Panc1 (cell line): ENCODE data around the gene SETD7. TPM values are rescaled to one million over a fixed set of nuclear protein-coding genes. Genes with fewer than 3 reads are reported as not detected.

ENCODE experiments used
- ATAC-seq: fragments of 200-7000 bp; cut with Tn5 transposase; 2 replicates; pipeline ENCODE4 v1.9.1; 2020; ENCODE audit warnings: mild to moderate bottlenecking, moderate library complexity
- BruUV-seq: library from RNA; stranded (reverse); fragments of 400-500 nt; replicated peaks from 2 replicates; lab custom pipeline; 2021; lab: Mats Ljungman, UMichigan
- CTCF ChIA-PET: fragments of 300-600 bp; sonication (Branson Sonifier 250); formaldehyde crosslinking; loops from one replicate; lab custom pipeline; 2022; ENCODE audit warnings: antibody characterized with exemption; lab: Charles Lee
- POLR2A ChIA-PET: fragments of 300-600 bp; sonication (Branson Sonifier 250); formaldehyde crosslinking; loops from one replicate; lab custom pipeline; 2022; ENCODE audit warnings: antibody characterized with exemption; lab: Charles Lee
- DNase-seq: peaks from one replicate; pipeline ENCODE4 v3.0.0-alpha.2; 2010; ENCODE audit warnings: low read depth, low spot score
- H3K27ac ChIP-seq: 2 replicates; pipeline ENCODE4 v1.5.1; 2011; ENCODE audit warnings: mild to moderate bottlenecking, low read length, inconsistent platforms
- H3K27me3 ChIP-seq: fragments of 200-500 bp; sonication (Bioruptor generic); 2 replicates; pipeline ENCODE4 v1.6.0; 2014; ENCODE audit warnings: low read length, inconsistent platforms; ENCODE audit not compliant: control insufficient read depth, insufficient read depth
- H3K36me3 ChIP-seq: fragments of 200-500 bp; sonication (Bioruptor generic); 2 replicates; pipeline ENCODE4 v1.5.1; 2014; ENCODE audit warnings: inconsistent platforms, mild to moderate bottlenecking, low read length, moderate library complexity; ENCODE audit not compliant: control insufficient read depth, insufficient read depth
- H3K4me1 ChIP-seq: 2 replicates; pipeline ENCODE4 v1.5.1; 2011; ENCODE audit warnings: inconsistent platforms, mild to moderate bottlenecking, low read length, moderate library complexity; ENCODE audit not compliant: control insufficient read depth, insufficient read depth
- H3K4me3 ChIP-seq, 2 experiments: 2 replicates each; pipeline ENCODE4 v1.5.1; 2011 to 2012; ENCODE audit warnings: low read depth in 2 of 2, low read length in 2 of 2, mild to moderate bottlenecking in 2 of 2, inconsistent platforms in 1 of 2, moderate library complexity in 1 of 2
- H3K9me3 ChIP-seq: fragments of 200-500 bp; sonication (Bioruptor generic); 2 replicates; pipeline ENCODE4 v1.5.1; 2014; ENCODE audit warnings: low read depth, mild to moderate bottlenecking, inconsistent platforms, low read length, moderate library complexity; ENCODE audit not compliant: control insufficient read depth, insufficient read depth
- POLR2AphosphoS5 ChIP-seq: IDR thresholded peaks from 2 replicates; pipeline ENCODE4 v1.6.1; 2012; ENCODE audit warnings: mild to moderate bottlenecking, low read depth, low read length, moderate library complexity
- SIN3A ChIP-seq: IDR thresholded peaks from 2 replicates; pipeline ENCODE4 v1.6.1; 2012; ENCODE audit warnings: low read depth, mild to moderate bottlenecking, low read length, moderate library complexity, borderline replicate concordance; ENCODE audit not compliant: insufficient read depth
- TCF7L2 ChIP-seq: IDR thresholded peaks from 2 replicates; pipeline ENCODE4 v1.6.1; 2011; ENCODE audit warnings: mild to moderate bottlenecking, low read depth, low read length, inconsistent platforms
- in situ Hi-C: cut with HindIII; loops from 2 replicates; pipeline ENCODE4 v1.10.0; 2016; ENCODE audit warnings: low sequenced_read_pairs, low pct_unique_long_range_greater_than_20kb
- intact Hi-C: fragments of 100-400 bp; cut with micrococcal nuclease; formaldehyde crosslinking; loops from one replicate; pipeline ENCODE4 v1.10.0; 2022; ENCODE audit not compliant: unreplicated experiment
- total RNA-seq: library from RNA; stranded (reverse); gene quantifications from one replicate; pipeline ENCODE4 v1.2.1, GENCODE V29; 2021; ENCODE audit not compliant: unreplicated experiment
- TF ChIP-seq, protein P1 (sequence below): fragments of 450-650 bp; IDR thresholded peaks from 2 replicates; pipeline ENCODE4 v1.5.1; 2017; ENCODE audit warnings: mild to moderate bottlenecking
- TF ChIP-seq, protein P2 (sequence below), 2 experiments: IDR thresholded peaks; 2 replicates each; pipeline ENCODE4 v1.6.1; 2011 to 2012; ENCODE audit warnings: low read depth in 2 of 2, control low read depth in 1 of 2, low read length in 1 of 2, mild to moderate bottlenecking in 1 of 2, moderate library complexity in 1 of 2; ENCODE audit not compliant: insufficient read depth in 1 of 2

The SETD7 gene
- total RNA-seq, 1 experiment from 2014 or later: 24.8 TPM

DNA sequence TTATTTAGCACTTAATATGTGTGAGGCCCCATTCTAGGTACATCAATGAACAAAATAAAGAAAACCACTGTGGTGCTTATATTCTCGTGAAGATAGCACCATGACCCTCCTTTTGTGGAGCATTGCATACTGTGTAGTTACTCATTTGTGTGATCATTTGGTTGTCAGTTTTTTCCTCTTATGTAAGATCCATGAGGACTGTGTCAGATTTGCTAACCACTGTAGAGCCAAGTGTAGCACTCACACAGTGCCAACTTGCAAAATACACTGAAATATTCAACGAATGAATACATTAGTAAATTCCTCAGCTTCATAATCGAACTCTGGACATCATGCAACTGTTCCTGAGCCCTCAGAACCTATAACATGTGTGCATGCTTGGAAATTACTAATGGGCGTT is 29.5 kb upstream of the SETD7 start:
- CTCF ChIA-PET: no interaction called here
- ATAC-seq (no peak), DNase-seq (no peak)
- POLR2A ChIA-PET: no interaction called here
- no peak overlapping the region for H3K4me3 ChIP-seq
- TF ChIP-seq, protein P1, sequence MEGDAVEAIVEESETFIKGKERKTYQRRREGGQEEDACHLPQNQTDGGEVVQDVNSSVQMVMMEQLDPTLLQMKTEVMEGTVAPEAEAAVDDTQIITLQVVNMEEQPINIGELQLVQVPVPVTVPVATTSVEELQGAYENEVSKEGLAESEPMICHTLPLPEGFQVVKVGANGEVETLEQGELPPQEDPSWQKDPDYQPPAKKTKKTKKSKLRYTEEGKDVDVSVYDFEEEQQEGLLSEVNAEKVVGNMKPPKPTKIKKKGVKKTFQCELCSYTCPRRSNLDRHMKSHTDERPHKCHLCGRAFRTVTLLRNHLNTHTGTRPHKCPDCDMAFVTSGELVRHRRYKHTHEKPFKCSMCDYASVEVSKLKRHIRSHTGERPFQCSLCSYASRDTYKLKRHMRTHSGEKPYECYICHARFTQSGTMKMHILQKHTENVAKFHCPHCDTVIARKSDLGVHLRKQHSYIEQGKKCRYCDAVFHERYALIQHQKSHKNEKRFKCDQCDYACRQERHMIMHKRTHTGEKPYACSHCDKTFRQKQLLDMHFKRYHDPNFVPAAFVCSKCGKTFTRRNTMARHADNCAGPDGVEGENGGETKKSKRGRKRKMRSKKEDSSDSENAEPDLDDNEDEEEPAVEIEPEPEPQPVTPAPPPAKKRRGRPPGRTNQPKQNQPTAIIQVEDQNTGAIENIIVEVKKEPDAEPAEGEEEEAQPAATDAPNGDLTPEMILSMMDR: no peak
- TF ChIP-seq POLR2AphosphoS5 (no peak), SIN3A (no peak), TCF7L2 (no peak)
- TF ChIP-seq, protein P2, sequence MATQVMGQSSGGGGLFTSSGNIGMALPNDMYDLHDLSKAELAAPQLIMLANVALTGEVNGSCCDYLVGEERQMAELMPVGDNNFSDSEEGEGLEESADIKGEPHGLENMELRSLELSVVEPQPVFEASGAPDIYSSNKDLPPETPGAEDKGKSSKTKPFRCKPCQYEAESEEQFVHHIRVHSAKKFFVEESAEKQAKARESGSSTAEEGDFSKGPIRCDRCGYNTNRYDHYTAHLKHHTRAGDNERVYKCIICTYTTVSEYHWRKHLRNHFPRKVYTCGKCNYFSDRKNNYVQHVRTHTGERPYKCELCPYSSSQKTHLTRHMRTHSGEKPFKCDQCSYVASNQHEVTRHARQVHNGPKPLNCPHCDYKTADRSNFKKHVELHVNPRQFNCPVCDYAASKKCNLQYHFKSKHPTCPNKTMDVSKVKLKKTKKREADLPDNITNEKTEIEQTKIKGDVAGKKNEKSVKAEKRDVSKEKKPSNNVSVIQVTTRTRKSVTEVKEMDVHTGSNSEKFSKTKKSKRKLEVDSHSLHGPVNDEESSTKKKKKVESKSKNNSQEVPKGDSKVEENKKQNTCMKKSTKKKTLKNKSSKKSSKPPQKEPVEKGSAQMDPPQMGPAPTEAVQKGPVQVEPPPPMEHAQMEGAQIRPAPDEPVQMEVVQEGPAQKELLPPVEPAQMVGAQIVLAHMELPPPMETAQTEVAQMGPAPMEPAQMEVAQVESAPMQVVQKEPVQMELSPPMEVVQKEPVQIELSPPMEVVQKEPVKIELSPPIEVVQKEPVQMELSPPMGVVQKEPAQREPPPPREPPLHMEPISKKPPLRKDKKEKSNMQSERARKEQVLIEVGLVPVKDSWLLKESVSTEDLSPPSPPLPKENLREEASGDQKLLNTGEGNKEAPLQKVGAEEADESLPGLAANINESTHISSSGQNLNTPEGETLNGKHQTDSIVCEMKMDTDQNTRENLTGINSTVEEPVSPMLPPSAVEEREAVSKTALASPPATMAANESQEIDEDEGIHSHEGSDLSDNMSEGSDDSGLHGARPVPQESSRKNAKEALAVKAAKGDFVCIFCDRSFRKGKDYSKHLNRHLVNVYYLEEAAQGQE (IDR thresholded peaks at IDR 0.05; ENCODE audit: insufficient read depth in 1 of 2, low read depth in 2 of 2, low read length in 1 of 2): no peak
- no peaks in the 10 kb centered on the region for H3K9me3 ChIP-seq
- BruUV-seq: no TSS peak
- H3K4me1 ChIP-seq: no peaks in the 10 kb centered on the region
- in situ Hi-C loops (no loop called here), intact Hi-C loops (no loop called here)
- H3K36me3 ChIP-seq: no peaks in the 10 kb centered on the region
- H3K27ac ChIP-seq: no peak overlapping the region
- no peaks in the 10 kb centered on the region for H3K27me3 ChIP-seq

DNA sequence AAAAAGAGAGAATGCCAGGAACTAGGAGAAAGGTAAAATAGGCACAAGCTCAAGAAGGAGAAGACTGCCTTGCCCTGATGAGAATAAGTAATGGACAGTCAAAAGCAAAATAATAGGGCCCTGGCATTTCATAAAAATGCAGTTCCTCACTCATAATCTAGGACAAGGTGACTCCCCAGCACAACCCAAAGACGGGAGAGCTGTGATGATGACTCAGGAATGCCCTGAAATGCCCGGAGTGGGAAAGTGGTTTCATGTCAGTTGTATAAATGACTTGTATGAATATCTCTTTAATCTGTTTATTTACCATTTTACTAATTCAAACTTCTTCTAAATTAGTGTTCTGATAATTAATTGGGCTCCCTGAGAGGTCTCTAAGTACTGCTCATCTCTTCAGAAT is 28.8 kb upstream of the SETD7 start:
- CTCF ChIA-PET: no interaction called here
- TF ChIP-seq, protein P2 (IDR thresholded peaks at IDR 0.05; ENCODE audit: insufficient read depth in 1 of 2, low read depth in 2 of 2, low read length in 1 of 2): no peak
- Histone ChIP-seq H3K4me1 (no peaks in the 10 kb centered on the region), H3K27ac (no peak overlapping the region), H3K9me3 (no peaks in the 10 kb centered on the region), H3K36me3 (no peaks in the 10 kb centered on the region), H3K27me3 (no peaks in the 10 kb centered on the region), H3K4me3 (no peak overlapping the region)
- POLR2A ChIA-PET: interaction anchor here (0.6 kb wide), 1 partner anchor 32 kb away, joined by 3 read pairs; no protein-coding TSS in a partner anchor
- no peak for ATAC-seq
- no peak for DNase-seq
- BruUV-seq: no TSS peak
- intact Hi-C loops: no loop called here
- in situ Hi-C loops: no loop called here
